SH-SY5Y (cell line): Measurements from ENCODE around the gene ZNF726.

Experiments used
- GATA2 ChIP-seq: IDR thresholded peaks from 2 replicates; pipeline ENCODE4 v1.6.1; 2011; ENCODE audit warnings: mild to moderate bottlenecking, low read depth, low read length
- GATA3 ChIP-seq: IDR thresholded peaks from 2 replicates; pipeline ENCODE4 v1.6.1; 2011; ENCODE audit warnings: low read depth, mild to moderate bottlenecking, low read length, moderate library complexity

DNA sequence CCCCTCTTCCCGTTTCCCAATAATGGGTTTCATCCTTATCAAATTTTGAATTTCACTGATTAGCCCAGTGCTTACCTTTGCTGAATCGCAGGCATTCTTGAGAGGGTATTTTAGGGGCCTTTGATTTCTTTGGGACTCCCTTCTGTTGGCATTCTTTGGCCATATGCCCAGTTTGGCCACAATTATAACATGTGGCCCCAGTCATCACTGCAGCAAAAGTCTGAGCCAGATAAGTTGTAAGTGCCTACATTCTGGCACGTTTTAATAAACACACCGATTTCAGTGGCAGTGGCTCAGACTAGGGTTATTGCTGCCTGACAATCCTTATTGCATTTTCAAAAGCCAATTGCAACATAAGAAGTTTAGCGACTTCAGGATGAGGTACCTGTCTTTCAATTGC lies 41.4 kb downstream of the ZNF726 start:
- no peak for TF ChIP-seq GATA2
- no peak for TF ChIP-seq GATA3
